Liver (tissue), 9 donors: ENCODE results near the gene ABCC1. TPM values are rescaled to one million over a fixed set of nuclear protein-coding genes. Genes with fewer than 3 reads are reported as not detected.
A peak's percentile ranks its signal among the peaks of the same experiment; 100 is the strongest.

Experiments used
- DNase-seq: peaks from one replicate; pipeline ENCODE4 v3.0.0-alpha.2; 2017; ENCODE audit warnings: low spot score
- H3K27ac ChIP-seq, 2 donors: one replicate each; pipeline ENCODE4 v1.7.0; 2013; ENCODE audit warnings: inconsistent platforms in 2 of 2, low read length in 2 of 2, control low read depth in 1 of 2, low read depth in 1 of 2, mild to moderate bottlenecking in 1 of 2
- H3K27me3 ChIP-seq, 4 donors: one replicate each; pipeline versions ENCODE4 v1.6.1 to v1.7.0; 2013; ENCODE audit warnings: low read length in 3 of 4, inconsistent platforms in 1 of 4, mild to moderate bottlenecking in 1 of 4, moderate library complexity in 1 of 4; ENCODE audit not compliant: control insufficient read depth in 4 of 4, insufficient read depth in 4 of 4
- H3K36me3 ChIP-seq, 4 donors: one replicate each; pipeline versions ENCODE4 v1.6.1 to v1.7.0; 2013; ENCODE audit warnings: low read length in 3 of 4, mild to moderate bottlenecking in 3 of 4, low read depth in 1 of 4, moderate library complexity in 1 of 4; ENCODE audit not compliant: control insufficient read depth in 4 of 4, insufficient read depth in 3 of 4
- H3K4me1 ChIP-seq, 4 donors: one replicate each; pipeline versions ENCODE4 v1.6.1 to v1.7.0; 2013; ENCODE audit warnings: low read length in 3 of 4, mild to moderate bottlenecking in 3 of 4, moderate library complexity in 1 of 4; ENCODE audit not compliant: control insufficient read depth in 4 of 4, insufficient read depth in 4 of 4
- H3K4me3 ChIP-seq, 3 donors: one replicate each; pipeline versions ENCODE4 v1.6.1 to v1.7.0; 2013; ENCODE audit warnings: low read length in 3 of 3, control low read depth in 1 of 3, low read depth in 1 of 3, mild to moderate bottlenecking in 1 of 3
- H3K9ac ChIP-seq, 2 donors: one replicate each; pipeline ENCODE4 v1.7.0; 2013; ENCODE audit warnings: low read length in 2 of 2, mild to moderate bottlenecking in 2 of 2, moderate library complexity in 2 of 2, control low read depth in 1 of 2, low read depth in 1 of 2
- H3K9me3 ChIP-seq, 4 donors: one replicate each; pipeline versions ENCODE4 v1.6.1 to v1.7.0; 2013; ENCODE audit warnings: low read length in 3 of 4; ENCODE audit not compliant: control insufficient read depth in 4 of 4
- ATF3 ChIP-seq: IDR thresholded peaks from 2 replicates; pipeline ENCODE4 v1.6.1; 2016; ENCODE audit warnings: antibody characterized with exemption
- CTCF ChIP-seq: fragments of 150-350 bp; IDR thresholded peaks from 2 replicates; pipeline ENCODE4 v1.5.1; 2017; ENCODE audit warnings: improper control_type of control experiment, low read depth, low read length; ENCODE audit not compliant: missing input control
- FOXA1 ChIP-seq: IDR thresholded peaks from 2 replicates; pipeline ENCODE4 v1.6.1; 2016; ENCODE audit warnings: antibody characterized with exemption
- FOXA2 ChIP-seq: IDR thresholded peaks from 2 replicates; pipeline ENCODE4 v1.6.1; 2016; ENCODE audit warnings: antibody characterized with exemption
- GABPA ChIP-seq, 2 donors: IDR thresholded peaks in 1 of 2; conservative IDR thresholded peaks in 1 of 2; 2 replicates each; pipeline ENCODE4 v1.6.1; 2016; ENCODE audit warnings: antibody characterized with exemption in 2 of 2, mild to moderate bottlenecking in 1 of 2, moderate library complexity in 1 of 2
- HNF4A ChIP-seq, 2 donors: conservative IDR thresholded peaks; 2 replicates each; pipeline ENCODE4 v1.6.1; 2016; ENCODE audit warnings: antibody characterized with exemption in 2 of 2, mild to moderate bottlenecking in 2 of 2
- HNF4G ChIP-seq: IDR thresholded peaks from 2 replicates; pipeline ENCODE4 v1.6.1; 2016; ENCODE audit warnings: antibody characterized with exemption
- JUND ChIP-seq, 2 donors: IDR thresholded peaks; 2 replicates each; pipeline ENCODE4 v1.6.1; 2016; ENCODE audit warnings: antibody characterized with exemption in 2 of 2
- NR2F2 ChIP-seq: IDR thresholded peaks from 2 replicates; pipeline ENCODE4 v1.6.1; 2016; ENCODE audit warnings: antibody characterized with exemption
- RAD21 ChIP-seq, 2 donors: IDR thresholded peaks; 2 replicates each; pipeline ENCODE4 v1.6.1; 2016; ENCODE audit warnings: antibody characterized with exemption in 2 of 2, mild to moderate bottlenecking in 2 of 2
- RXRA ChIP-seq, 2 donors: IDR thresholded peaks; 2 replicates each; pipeline ENCODE4 v1.6.1; 2017 to 2018; ENCODE audit warnings: antibody characterized with exemption in 2 of 2, mild to moderate bottlenecking in 1 of 2
- SP1 ChIP-seq: IDR thresholded peaks from 2 replicates; pipeline ENCODE4 v1.6.1; 2018; ENCODE audit warnings: antibody characterized with exemption, mild to moderate bottlenecking
- TAF1 ChIP-seq: conservative IDR thresholded peaks from 2 replicates; pipeline ENCODE4 v1.6.1; 2016; ENCODE audit warnings: antibody characterized with exemption, mild to moderate bottlenecking
- YY1 ChIP-seq: IDR thresholded peaks from 2 replicates; pipeline ENCODE4 v1.6.1; 2016; ENCODE audit warnings: antibody characterized with exemption, mild to moderate bottlenecking
- WGBS: extraction: QIAGEN DNeasy Blood & Tissue Kit; methylation state at CpG from one replicate; pipeline ENCODE4 v1.1.7; 2013; 5-methylcytosine and 5-hydroxymethylcytosine counted together
- polyA plus RNA-seq, 2 donors: library from polyadenylated mRNA; stranded (reverse) in 1 of 2; unstranded in 1 of 2; fragments of 200-250 nt in 1 of 2; fragments of >200 nt in 1 of 2; fragmentation: Nextera tagmentation in 1 of 2; extraction: Ambion mirVana in 1 of 2; gene quantifications; one replicate each; pipeline versions ENCODE4 v1.2.1 to v1.2.3, GENCODE V29; 2013 to 2015
- total RNA-seq, 2 donors: library from RNA; depleted of rRNA; stranded (reverse); fragments of >200 nt; gene quantifications; one replicate each; pipeline ENCODE4 v1.2.3, GENCODE V29; 2014
- TF ChIP-seq, protein P1 (sequence below): IDR thresholded peaks from 2 replicates; pipeline ENCODE4 v1.6.1; 2016; ENCODE audit warnings: antibody characterized with exemption
- TF ChIP-seq, protein P2 (sequence below): IDR thresholded peaks from 2 replicates; pipeline ENCODE4 v1.6.1; 2016; ENCODE audit warnings: antibody characterized with exemption
- donor health status: healthy.
- donor health status: healthy.
- donor health status: healthy.
- donor health status: healthy.
- donor health status: healthy.

The ABCC1 gene
- total and polyA plus RNA-seq, 4 donors = 0.85 to 7.7 (median 4.2) TPM

DNA sequence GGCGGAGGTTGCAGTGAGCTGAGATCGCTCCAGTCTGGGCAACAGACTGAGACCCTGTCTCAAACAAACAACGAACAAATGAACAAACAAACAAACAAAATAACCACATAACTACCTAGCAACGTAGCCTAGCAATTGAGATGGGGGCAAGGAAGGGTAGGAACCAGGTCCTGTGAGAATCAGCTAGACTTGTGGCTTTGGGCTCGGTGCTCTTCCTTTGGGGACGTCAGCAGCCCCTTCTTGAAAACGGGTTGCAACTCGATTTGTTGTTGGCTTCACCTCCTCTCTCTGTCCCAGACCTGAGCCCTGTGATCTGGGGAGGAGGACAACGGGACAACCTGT lies 72.2 kb downstream of the ABCC1 start:
- Histone ChIP-seq H3K27ac (no peak overlapping the region), H3K9ac (no peak overlapping the region), H3K27me3 (peaks cover 0 to under 1% (median 0%) of the 10 kb centered on the region in 4 donors), H3K4me1 (no peaks in the 10 kb centered on the region), H3K9me3 (no peaks in the 10 kb centered on the region), H3K36me3 (no peaks in the 10 kb centered on the region), H3K4me3 (no peak overlapping the region)
- TF ChIP-seq YY1 (no peak), CTCF (no peak), FOXA1 (no peak), GABPA (IDR thresholded peaks at IDR 0.05 in 1 of 2, conservative IDR thresholded peaks at IDR 0.05 in 1 of 2) (no peak), RXRA (IDR thresholded peaks at IDR 0.05) (no peak), HNF4A (conservative IDR thresholded peaks at IDR 0.05) (no peak), ATF3 (no peak)
- DNase-seq = no peak
- WGBS = 66% methylated on average over 9 of the region's 9 CpGs

DNA sequence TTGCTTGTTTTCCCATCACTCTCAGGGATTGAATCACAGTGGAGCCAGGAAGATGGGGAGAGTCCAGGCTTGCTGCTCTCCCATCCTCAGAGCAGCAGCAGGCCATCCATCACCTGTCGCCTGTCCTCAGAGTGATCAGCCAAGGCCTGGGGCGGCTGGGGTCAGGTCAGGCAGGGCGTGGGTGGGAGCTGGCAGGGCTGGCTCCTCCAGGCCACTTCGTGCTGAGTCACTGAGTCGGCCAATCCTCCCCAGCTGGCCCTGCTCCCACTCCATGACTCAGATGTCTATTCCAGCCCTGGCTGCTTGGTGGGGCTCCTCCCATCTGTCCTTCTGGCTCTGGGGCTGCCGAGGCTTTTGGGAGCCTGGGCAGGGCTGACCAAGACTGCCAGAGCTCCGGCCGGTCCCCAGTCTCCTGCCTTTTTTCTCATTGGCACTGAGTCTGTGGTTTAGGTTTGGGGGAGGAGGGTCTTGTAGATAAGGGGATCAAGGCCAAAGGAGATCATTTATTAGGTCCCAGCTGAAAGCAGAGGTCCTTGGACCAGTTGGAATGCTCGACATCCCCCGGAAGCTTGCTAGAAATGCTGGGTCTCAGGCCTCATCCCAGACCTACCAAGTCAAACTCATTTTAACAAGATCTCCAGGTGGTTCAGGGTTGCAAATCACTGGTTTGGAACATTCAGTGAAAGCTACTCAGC lies 72.7 kb downstream of the ABCC1 start:
- no peak overlapping the region for H3K4me3 ChIP-seq
- TF ChIP-seq FOXA1 = no peak
- no peak for TF ChIP-seq HNF4A (conservative IDR thresholded peaks at IDR 0.05)
- no peak for TF ChIP-seq HNF4G
- TF ChIP-seq, protein P1, sequence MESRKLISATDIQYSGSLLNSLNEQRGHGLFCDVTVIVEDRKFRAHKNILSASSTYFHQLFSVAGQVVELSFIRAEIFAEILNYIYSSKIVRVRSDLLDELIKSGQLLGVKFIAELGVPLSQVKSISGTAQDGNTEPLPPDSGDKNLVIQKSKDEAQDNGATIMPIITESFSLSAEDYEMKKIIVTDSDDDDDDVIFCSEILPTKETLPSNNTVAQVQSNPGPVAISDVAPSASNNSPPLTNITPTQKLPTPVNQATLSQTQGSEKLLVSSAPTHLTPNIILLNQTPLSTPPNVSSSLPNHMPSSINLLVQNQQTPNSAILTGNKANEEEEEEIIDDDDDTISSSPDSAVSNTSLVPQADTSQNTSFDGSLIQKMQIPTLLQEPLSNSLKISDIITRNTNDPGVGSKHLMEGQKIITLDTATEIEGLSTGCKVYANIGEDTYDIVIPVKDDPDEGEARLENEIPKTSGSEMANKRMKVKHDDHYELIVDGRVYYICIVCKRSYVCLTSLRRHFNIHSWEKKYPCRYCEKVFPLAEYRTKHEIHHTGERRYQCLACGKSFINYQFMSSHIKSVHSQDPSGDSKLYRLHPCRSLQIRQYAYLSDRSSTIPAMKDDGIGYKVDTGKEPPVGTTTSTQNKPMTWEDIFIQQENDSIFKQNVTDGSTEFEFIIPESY = no peak
- no peak for TF ChIP-seq GABPA (IDR thresholded peaks at IDR 0.05 in 1 of 2, conservative IDR thresholded peaks at IDR 0.05 in 1 of 2)
- no peak for TF ChIP-seq YY1
- peak; percentile 22 to 35 for TF ChIP-seq RAD21 (IDR thresholded peaks at IDR 0.05)
- peak; percentile 31 to 41 for TF ChIP-seq RXRA (IDR thresholded peaks at IDR 0.05)
- TF ChIP-seq JUND (IDR thresholded peaks at IDR 0.05) = peak; percentile 27 to 80
- TF ChIP-seq, protein P2, sequence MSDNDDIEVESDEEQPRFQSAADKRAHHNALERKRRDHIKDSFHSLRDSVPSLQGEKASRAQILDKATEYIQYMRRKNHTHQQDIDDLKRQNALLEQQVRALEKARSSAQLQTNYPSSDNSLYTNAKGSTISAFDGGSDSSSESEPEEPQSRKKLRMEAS = no peak
- TF ChIP-seq SP1 = peak; percentile 27
- peak; percentile 83 for TF ChIP-seq NR2F2
- TF ChIP-seq FOXA2 = no peak
- no peak for TF ChIP-seq CTCF
- TF ChIP-seq TAF1 = no peak
- no peak for TF ChIP-seq ATF3
- peak; percentile 72 for DNase-seq
- H3K4me1 ChIP-seq = no peaks in the 10 kb centered on the region
- WGBS = 48% methylated on average over 10 of the region's 10 CpGs
- no peak overlapping the region for H3K9ac ChIP-seq
- no peaks in the 10 kb centered on the region for H3K36me3 ChIP-seq
- no peaks in the 10 kb centered on the region for H3K27me3 ChIP-seq
- no peaks in the 10 kb centered on the region for H3K9me3 ChIP-seq
- peak overlapping the region in 1 of 2 donors; percentile 46 for H3K27ac ChIP-seq
